Loucy (cell line): ENCODE data around the gene ANGPTL2.

ENCODE experiments used
- CTCF ChIP-seq: fragments of 200-600 bp; sonication (generic); conservative IDR thresholded peaks from 2 replicates; pipeline ENCODE4 v1.5.1; 2014; ENCODE audit warnings: mild to moderate bottlenecking, antibody characterized with exemption, low read length
- EZH2phosphoT487 ChIP-seq: fragments of 200-600 bp; IDR thresholded peaks from 2 replicates; pipeline ENCODE4 v1.6.1; 2018; ENCODE audit warnings: antibody characterized with exemption, mild to moderate bottlenecking, moderate library complexity, borderline replicate concordance

- TF ChIP-seq CTCF (no peak), EZH2phosphoT487 (no peak)
Measured at GRCh38 chr9:127050591-127051001, 71.8 kb downstream of the ANGPTL2 start.
